ENCODE data around the gene CYP3A7.

GRCh38 chr7:99748846-99749579, 14.0 kb upstream of the CYP3A7 start:
- TF ChIP-seq CTCF (conservative IDR thresholded peaks at IDR 0.05; ENCODE audit: low read depth, low read length), result no peak
- TF ChIP-seq SMC3 (IDR thresholded peaks at IDR 0.05; ENCODE audit: low read depth, low read length), result no peak
- TF ChIP-seq RAD21 (IDR thresholded peaks at IDR 0.05; ENCODE audit: low read length), result no peak
- no peak for TF ChIP-seq CHD1 (IDR thresholded peaks at IDR 0.05; ENCODE audit: low read depth, low read length)

All from IMR-90 (cell line).